Measurements from ENCODE around the gene ERP44.
"Not testable (repeated sequence)": the region's sequence is repeated elsewhere in the genome, so short reads cannot be mapped to it uniquely, and the experiment has no call there.

GRCh38 chr9:100145976-100146375, 47.2 kb upstream of the ERP44 start:
- not testable (repeated sequence) for TF ChIP-seq CTCF (IDR thresholded peaks at IDR 0.05); POLR2A (IDR thresholded peaks at IDR 0.05); POLR2AphosphoS5 (IDR thresholded peaks at IDR 0.05; ENCODE audit: insufficient read depth in 1 of 2, low read depth in 1 of 2)

All from vagina (tissue), 2 donors.